SK-N-SH (cell line): ENCODE results near the gene SPRYD4. TPM values are rescaled to one million over a fixed set of nuclear protein-coding genes. Genes with fewer than 3 reads are reported as not detected.
"Not testable (repeated sequence)": the region's sequence is repeated elsewhere in the genome, so short reads cannot be mapped to it uniquely, and the experiment has no call there.

Experiments used
- CTCF ChIA-PET: fragments of 300-600, 350-600 bp; formaldehyde crosslinking; extraction: SDS; loops from one replicate; lab custom pipeline; 2021; lab: Yijun Ruan, JAX
- POLR2A ChIA-PET: fragments of 350-600 bp; sonication (Branson Sonifier 250); formaldehyde crosslinking; extraction: SDS; loops from one replicate; lab custom pipeline; 2020; ENCODE audit warnings: antibody characterized with exemption, inconsistent platforms; lab: Yijun Ruan, JAX
- DNase-seq: peaks from one replicate; pipeline ENCODE4 v3.0.0; 2012
- H2AFZ ChIP-seq: fragments of 200-600 bp; sonication (generic); 2 replicates; pipeline ENCODE4 v1.8.1; 2016; ENCODE audit warnings: antibody characterized with exemption, mild to moderate bottlenecking, low read depth
- H3F3A ChIP-seq: fragments of 200-600 bp; sonication (generic); replicated peaks from 2 replicates; pipeline ENCODE3; 2016; ENCODE audit warnings: antibody characterized with exemption, mild to moderate bottlenecking; ENCODE audit not compliant: insufficient read depth
- H3K27ac ChIP-seq, 2 experiments: fragments of 200-500 bp in 1 of 2; fragments of 200-600 bp in 1 of 2; sonication (Bioruptor generic) in 1 of 2; sonication (generic), shearing (Covaris generic) in 1 of 2; 2 replicates each; pipeline versions ENCODE4 v1.5.1 to v1.6.1; 2014 to 2016; ENCODE audit warnings: low read depth in 2 of 2, inconsistent platforms in 1 of 2, low read length in 1 of 2, mild to moderate bottlenecking in 1 of 2, mixed read lengths in 1 of 2
- H3K27me3 ChIP-seq: fragments of 200-600 bp; sonication (generic), shearing (Covaris generic); 2 replicates; pipeline ENCODE4 v1.6.1; 2016; ENCODE audit warnings: mixed run types; ENCODE audit not compliant: insufficient read depth
- H3K36me3 ChIP-seq, 2 experiments: fragments of 200-500 bp in 1 of 2; fragments of 200-600 bp in 1 of 2; sonication (Bioruptor generic) in 1 of 2; sonication (generic) in 1 of 2; replicated peaks in 1 of 2; 2 replicates each; pipeline versions ENCODE3 to v1.5.1; 2014 to 2016; ENCODE audit warnings: low read length in 1 of 2, mild to moderate bottlenecking in 1 of 2; ENCODE audit not compliant: insufficient read depth in 2 of 2, control insufficient read depth in 1 of 2
- H3K4me1 ChIP-seq, 2 experiments: fragments of 200-500 bp in 1 of 2; fragments of 200-600 bp in 1 of 2; sonication (Bioruptor generic) in 1 of 2; sonication (generic), shearing (Covaris generic) in 1 of 2; 2 replicates each; pipeline versions ENCODE4 v1.5.1 to v1.6.1; 2014 to 2016; ENCODE audit warnings: low read depth in 1 of 2, low read length in 1 of 2, mixed run types in 1 of 2; ENCODE audit not compliant: insufficient read depth in 2 of 2, control insufficient read depth in 1 of 2
- H3K4me2 ChIP-seq: fragments of 200-600 bp; sonication (generic), shearing (Covaris generic); 2 replicates; pipeline ENCODE4 v1.6.1; 2017; ENCODE audit warnings: mixed run types
- H3K4me3 ChIP-seq, 2 experiments: fragments of 200-500 bp in 1 of 2; fragments of 200-600 bp in 1 of 2; sonication (Bioruptor generic) in 1 of 2; sonication (generic), shearing (Covaris generic) in 1 of 2; 2 replicates each; pipeline versions ENCODE4 v1.5.1 to v1.8.1; 2014 to 2016; ENCODE audit warnings: low read depth in 2 of 2, inconsistent platforms in 1 of 2, low read length in 1 of 2, mild to moderate bottlenecking in 1 of 2, mixed read lengths in 1 of 2, moderate library complexity in 1 of 2
- H3K79me2 ChIP-seq: fragments of 200-600 bp; sonication (generic); 2 replicates; pipeline ENCODE4 v1.8.1; 2017; ENCODE audit warnings: mild to moderate bottlenecking; ENCODE audit not compliant: insufficient read depth
- H3K9ac ChIP-seq: fragments of 200-600 bp; sonication (generic); 2 replicates; pipeline ENCODE4 v1.6.1; 2017; ENCODE audit warnings: mixed run types
- H3K9me2 ChIP-seq: fragments of 200-600 bp; sonication (generic); 2 replicates; pipeline ENCODE4 v1.6.1; 2017; ENCODE audit warnings: mixed run types
- H3K9me3 ChIP-seq: fragments of 200-600 bp; sonication (generic); 2 replicates; pipeline ENCODE4 v1.6.1; 2017; ENCODE audit warnings: mixed run types, mild to moderate bottlenecking, moderate library complexity
- H4K20me1 ChIP-seq: fragments of 200-600 bp; sonication (generic); 2 replicates; pipeline ENCODE4 v1.6.1; 2017; ENCODE audit warnings: mild to moderate bottlenecking, mixed run types; ENCODE audit not compliant: insufficient read depth
- RAD21 ChIP-seq: IDR thresholded peaks from 2 replicates; pipeline ENCODE4 v1.6.1; 2012; ENCODE audit warnings: mild to moderate bottlenecking, low read length
- WGBS: methylation state at CpG from one replicate; pipeline ENCODE4 v1.1.6; 2017; ENCODE audit warnings: low lambda C conversion rate; 5-methylcytosine and 5-hydroxymethylcytosine counted together
- polyA plus RNA-seq, 3 experiments: library from polyadenylated mRNA; depleted of rRNA; stranded (reverse); fragments of >200 nt; gene quantifications; 2 replicates each; pipeline ENCODE4 v1.2.3, GENCODE V29; 2012

SPRYD4 gene
- polyA plus RNA-seq, 1 of the 3 experiments (the other 2 are of a cell fraction), result 2.6 TPM

- CTCF ChIA-PET, H2AFZ ChIP-seq, H3K27ac ChIP-seq, H3K4me1 ChIP-seq, H3F3A ChIP-seq, H3K9me3 ChIP-seq, H3K79me2 ChIP-seq, H3K9me2 ChIP-seq, H4K20me1 ChIP-seq, POLR2A ChIA-PET, H3K36me3 ChIP-seq, H3K4me3 ChIP-seq, DNase-seq, H3K9ac ChIP-seq, H3K4me2 ChIP-seq: not testable (repeated sequence)
- WGBS, result 81% methylated on average over 7 of the region's 15 CpGs
- peaks cover 16% of the 10 kb centered on the region; the same call in 1 of the 2 replicates for H3K27me3 ChIP-seq
Measured at GRCh38 chr12:56494106-56494415, 25.7 kb downstream of the SPRYD4 start.

DNA sequence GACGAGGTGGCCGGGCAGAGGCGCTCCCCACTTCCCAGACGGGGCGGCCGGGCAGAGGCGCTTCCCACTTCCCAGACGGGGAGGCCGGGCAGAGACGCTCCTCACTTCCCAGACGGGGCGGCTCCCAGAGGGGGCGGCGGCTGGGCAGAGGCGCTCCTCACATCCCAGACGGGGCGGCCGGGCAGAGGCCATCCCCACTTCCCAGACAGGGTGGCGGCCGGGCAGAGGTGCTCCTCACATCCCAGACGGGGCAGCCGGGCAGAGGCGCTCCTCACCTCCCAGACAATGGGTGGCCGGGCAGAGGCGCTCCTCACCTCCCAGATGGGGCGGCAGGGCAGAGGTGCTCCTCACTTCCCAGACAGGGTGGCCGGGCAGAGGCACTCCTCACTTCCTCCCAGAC is 26.1 kb downstream of the SPRYD4 start:
- POLR2A ChIA-PET, H3K27ac ChIP-seq, H3K4me1 ChIP-seq, H3K9me3 ChIP-seq, CTCF ChIA-PET, H3K9me2 ChIP-seq, H3K9ac ChIP-seq, H3K4me2 ChIP-seq, DNase-seq, H3K36me3 ChIP-seq, H3K4me3 ChIP-seq, H2AFZ ChIP-seq, H3F3A ChIP-seq, H4K20me1 ChIP-seq, H3K79me2 ChIP-seq: not testable (repeated sequence)
- peaks cover 15% of the 10 kb centered on the region; the same call in 1 of the 2 replicates for H3K27me3 ChIP-seq
- no CpG with 5 or more reads among the region's 27 CpGs for WGBS

GRCh38 chr12:56496704-56497103 is 28.3 kb downstream of the SPRYD4 start:
- CTCF ChIA-PET, result interaction anchor here (0.9 to 1.4 kb wide), 3 partner anchors 11 to 274 kb away, joined by 3 to 11 read pairs (median 3); no protein-coding TSS in a partner anchor
- not testable (repeated sequence) for H3K4me3 ChIP-seq, H2AFZ ChIP-seq

GRCh38 chr12:56498126-56498902 is 29.9 kb downstream of the SPRYD4 start:
- H3K4me2 ChIP-seq, H4K20me1 ChIP-seq, H3K9me3 ChIP-seq, H3K9ac ChIP-seq, H3K4me3 ChIP-seq, H3K9me2 ChIP-seq, H3K4me1 ChIP-seq, H3K27me3 ChIP-seq, CTCF ChIA-PET, DNase-seq, H3K36me3 ChIP-seq, POLR2A ChIA-PET, H3K27ac ChIP-seq, H3F3A ChIP-seq, H3K79me2 ChIP-seq, H2AFZ ChIP-seq: not testable (repeated sequence)
- 89% methylated on average over 14 of the region's 14 CpGs for WGBS

More at GRCh38 chr12:56496704-56497103, 28.3 kb downstream of the SPRYD4 start:
- H3K79me2 ChIP-seq, H4K20me1 ChIP-seq, H3K9me3 ChIP-seq, DNase-seq, H3K4me2 ChIP-seq, H3K9me2 ChIP-seq, H3F3A ChIP-seq, H3K9ac ChIP-seq, H3K27ac ChIP-seq, H3K36me3 ChIP-seq, H3K4me1 ChIP-seq, H3K27me3 ChIP-seq, POLR2A ChIA-PET: not testable (repeated sequence)
- peak; percentile 20 for TF ChIP-seq RAD21
- 22% methylated on average over 6 of the region's 17 CpGs for WGBS

GRCh38 chr12:56499452-56499851 is 31.1 kb downstream of the SPRYD4 start:
- H3K4me1 ChIP-seq, H3K9me3 ChIP-seq, H2AFZ ChIP-seq, H3F3A ChIP-seq, DNase-seq, H3K27me3 ChIP-seq, H3K9ac ChIP-seq, H3K4me2 ChIP-seq, H4K20me1 ChIP-seq, H3K9me2 ChIP-seq, H3K79me2 ChIP-seq, H3K27ac ChIP-seq, H3K36me3 ChIP-seq, H3K4me3 ChIP-seq, POLR2A ChIA-PET: not testable (repeated sequence)
- 91% methylated on average over 6 of the region's 9 CpGs for WGBS
- CTCF ChIA-PET, result interaction anchor here (0.7 to 1.3 kb wide), 2 partner anchors 36 to 648 kb away, joined by 3 read pairs; no protein-coding TSS in a partner anchor

DNA sequence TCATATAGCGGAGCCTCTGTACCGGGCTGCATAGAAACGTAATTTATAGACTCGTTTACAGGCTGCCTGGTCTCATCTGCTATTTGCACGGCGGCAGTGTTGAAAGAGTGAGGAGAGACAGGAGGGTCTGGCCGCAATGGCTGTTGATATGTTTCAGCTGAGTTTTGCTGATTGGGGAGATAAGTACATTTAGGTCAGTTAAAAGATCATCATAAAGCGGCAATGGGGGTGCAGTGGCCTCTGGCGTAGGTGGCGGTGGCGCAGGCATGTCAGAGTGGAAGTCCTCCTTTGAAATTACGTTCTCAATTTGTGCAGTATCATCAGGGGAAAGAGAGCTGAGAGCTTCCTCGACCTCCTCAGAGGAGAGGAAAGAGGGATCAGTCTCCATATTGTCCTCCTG is 31.5 kb downstream of the SPRYD4 start:
- H2AFZ ChIP-seq, H3K36me3 ChIP-seq, DNase-seq, H3K9me2 ChIP-seq, H3K4me1 ChIP-seq, H3K9ac ChIP-seq, H3K9me3 ChIP-seq, H3F3A ChIP-seq, H3K27ac ChIP-seq, H3K27me3 ChIP-seq, H3K4me3 ChIP-seq, H3K4me2 ChIP-seq, H4K20me1 ChIP-seq, H3K79me2 ChIP-seq, POLR2A ChIA-PET: not testable (repeated sequence)
- CTCF ChIA-PET, result interaction anchor here (1.3 kb wide), 1 partner anchor 36 kb away, joined by 3 read pairs; no protein-coding TSS in a partner anchor
- WGBS, result 80% methylated on average over 13 of the region's 13 CpGs
